K562 (cell line): ENCODE measurements around the gene USH2A. TPM values are rescaled to one million over a fixed set of nuclear protein-coding genes. Genes with fewer than 3 reads are reported as not detected.

Experiments used
- ATAC-seq: fragments of 200-7000 bp; cut with Tn5 transposase; 3 replicates; pipeline ENCODE4 v1.9.1; 2020; ENCODE audit warnings: moderate library complexity
- BruUV-seq: library from RNA; stranded (reverse); fragments of 400-500 nt; replicated peaks from 2 replicates; lab custom pipeline; 2021; lab: Mats Ljungman, UMichigan
- CTCF ChIA-PET: fragments of 300-600 bp; formaldehyde crosslinking; extraction: SDS; loops from one replicate; lab custom pipeline; 2021; ENCODE audit warnings: low intra/inter-chr PET ratio; lab: Yijun Ruan, JAX
- POLR2A ChIA-PET: fragments of 300-600, 350-650 bp; sonication (Branson Sonifier 250); formaldehyde crosslinking; extraction: SDS; loops from one replicate; lab custom pipeline; 2021; ENCODE audit warnings: antibody characterized with exemption, inconsistent platforms; lab: Yijun Ruan, JAX
- DNase-seq, 4 experiments: peaks; one replicate each; pipeline versions ENCODE4 v3.0.0 to v3.0.0-alpha.2; 2011 to 2018; ENCODE audit warnings: low spot score in 3 of 4, mixed read lengths in 3 of 4; ENCODE audit errors: extremely low read depth in 1 of 4
- FAIRE-seq: peaks from 2 replicates; lab custom pipeline; 2011; peaks lifted over from hg19 to GRCh38; lab: Jason Lieb, UNC
- H2AFZ ChIP-seq: 2 replicates; pipeline ENCODE4 v1.6.0; 2011; ENCODE audit warnings: low read depth, low read length, control low read depth, inconsistent platforms
- H3K27ac ChIP-seq: fragments of 200-600 bp; 3 replicates; pipeline ENCODE4 v1.8.0; 2011; ENCODE audit warnings: low read depth, mild to moderate bottlenecking, control low read depth, inconsistent platforms, low read length, moderate library complexity, mixed read lengths; ENCODE audit errors: extremely low read depth
- H3K27me3 ChIP-seq, 2 experiments: fragments of 300-600 bp in 1 of 2; 2 replicates in 1 of 2; 3 replicates in 1 of 2; pipeline versions ENCODE4 v1.6.0 to v1.8.0; 2011; ENCODE audit warnings: inconsistent platforms in 2 of 2, low read length in 2 of 2, mild to moderate bottlenecking in 1 of 2, mixed read lengths in 1 of 2, moderate library complexity in 1 of 2; ENCODE audit not compliant: control insufficient read depth in 2 of 2, insufficient read depth in 2 of 2
- H3K36me3 ChIP-seq: fragments of 300-600 bp; 3 replicates; pipeline ENCODE4 v1.8.0; 2011; ENCODE audit warnings: mild to moderate bottlenecking, low read length, inconsistent platforms; ENCODE audit not compliant: control insufficient read depth, insufficient read depth
- H3K4me1 ChIP-seq, 2 experiments: fragments of 200-600 bp in 1 of 2; replicated peaks in 1 of 2; 2 replicates in 1 of 2; 3 replicates in 1 of 2; pipeline versions ENCODE4 v1.5.1 to v1.8.0; 2011; ENCODE audit warnings: inconsistent platforms in 2 of 2, low read length in 2 of 2, mild to moderate bottlenecking in 1 of 2, mixed read lengths in 1 of 2, moderate library complexity in 1 of 2; ENCODE audit not compliant: control insufficient read depth in 2 of 2, insufficient read depth in 2 of 2
- H3K4me2 ChIP-seq: 2 replicates; pipeline ENCODE4 v1.6.1; 2011; ENCODE audit warnings: low read length, control low read depth, inconsistent platforms, mixed read lengths; ENCODE audit not compliant: insufficient read depth
- H3K4me3 ChIP-seq: fragments of 200-600 bp; sonication (generic), shearing (Covaris generic); 2 replicates; pipeline ENCODE4 v1.5.1; 2016; ENCODE audit warnings: control low read depth, inconsistent platforms
- H3K79me2 ChIP-seq: fragments of 200-600 bp; 3 replicates; pipeline ENCODE4 v1.8.0; 2011; ENCODE audit warnings: low read length, inconsistent platforms; ENCODE audit not compliant: control insufficient read depth, insufficient read depth
- H3K9ac ChIP-seq, 2 experiments: 2 replicates each; pipeline versions ENCODE4 v1.6.0 to v1.6.1; 2011; ENCODE audit warnings: low read depth in 2 of 2, low read length in 2 of 2, control low read depth in 1 of 2, inconsistent platforms in 1 of 2, mild to moderate bottlenecking in 1 of 2, mixed read lengths in 1 of 2; ENCODE audit not compliant: insufficient read depth in 1 of 2
- H3K9me1 ChIP-seq: one replicate; pipeline ENCODE4 v1.6.0; 2011; ENCODE audit warnings: inconsistent platforms, mild to moderate bottlenecking, low read length, moderate library complexity; ENCODE audit not compliant: control insufficient read depth, insufficient read depth
- H3K9me3 ChIP-seq: replicated peaks from 2 replicates; pipeline ENCODE4 v1.5.1; 2011; ENCODE audit warnings: low read depth, low read length, inconsistent platforms; ENCODE audit not compliant: control insufficient read depth, insufficient read depth
- H4K20me1 ChIP-seq: replicated peaks from 2 replicates; pipeline ENCODE4 v1.6.1; 2011; ENCODE audit warnings: low read length, inconsistent platforms, mixed read lengths; ENCODE audit not compliant: control insufficient read depth, insufficient read depth
- ASH1L ChIP-seq: fragments of 450-650 bp; IDR thresholded peaks from 2 replicates; pipeline ENCODE4 v1.6.1; 2018; ENCODE audit warnings: borderline replicate concordance, mild to moderate bottlenecking, low read depth; ENCODE audit not compliant: partially characterized antibody
- CCNT2 ChIP-seq: IDR thresholded peaks from 2 replicates; pipeline ENCODE4 v1.6.1; 2011; ENCODE audit warnings: borderline replicate concordance, low read depth, mild to moderate bottlenecking, moderate library complexity, mixed read lengths, low read length; ENCODE audit not compliant: insufficient read length; ENCODE audit errors: extremely low read depth
- ELF1 ChIP-seq: fragments of 200-800 bp; sonication (Bioruptor generic); IDR thresholded peaks from 2 replicates; pipeline ENCODE4 v1.6.1; 2016; ENCODE audit warnings: missing genetic modification characterization, missing compliant biosample characterization
- FOXK1 ChIP-seq: sonication (generic); formaldehyde crosslinking; IDR thresholded peaks from 2 replicates; pipeline ENCODE4 v1.8.0; 2022; ENCODE audit warnings: missing genetic modification reagents, mild to moderate bottlenecking, borderline replicate concordance
- HNRNPUL1 ChIP-seq: fragments of 200-400 bp; formaldehyde crosslinking; IDR thresholded peaks from 2 replicates; pipeline ENCODE4 v1.6.1; 2017; ENCODE audit warnings: low read length
- KDM5B ChIP-seq: fragments of 200-600 bp; sonication (generic); IDR thresholded peaks from 2 replicates; pipeline ENCODE4 v1.6.1; 2012; ENCODE audit warnings: low read depth, mild to moderate bottlenecking, moderate library complexity, low read length, control low read depth, inconsistent platforms; ENCODE audit not compliant: insufficient replicate concordance
- NONO ChIP-seq, 2 experiments: fragments of 200-400 bp in 1 of 2; fragments of 450-650 bp in 1 of 2; formaldehyde crosslinking in 1 of 2; IDR thresholded peaks; 2 replicates each; pipeline ENCODE4 v1.6.1; 2017; ENCODE audit warnings: low read depth in 2 of 2, mild to moderate bottlenecking in 2 of 2, moderate library complexity in 2 of 2, low read length in 1 of 2
- SMARCE1 ChIP-seq: fragments of 450-650 bp; IDR thresholded peaks from 2 replicates; pipeline ENCODE4 v1.7.1; 2016; ENCODE audit warnings: mild to moderate bottlenecking
- TFAP4 ChIP-seq: sonication (generic); formaldehyde crosslinking; IDR thresholded peaks from 2 replicates; pipeline ENCODE4 v1.8.0; 2022; ENCODE audit warnings: missing genetic modification reagents, mild to moderate bottlenecking, moderate library complexity, borderline replicate concordance
- TSHZ1 ChIP-seq: fragments of 250-450 bp; sonication (Bioruptor Pico); IDR thresholded peaks from 2 replicates; pipeline ENCODE4 v1.4.0; 2020; ENCODE audit warnings: mild to moderate bottlenecking, moderate library complexity
- ZEB2 ChIP-seq: fragments of 450-650 bp; IDR thresholded peaks from 2 replicates; pipeline ENCODE4 v1.6.1; 2016
- ZNF644 ChIP-seq: fragments of 200-800 bp; sonication (Bioruptor generic); IDR thresholded peaks from 2 replicates; pipeline ENCODE4 v1.6.1; 2016; ENCODE audit warnings: low read depth, missing genetic modification characterization, missing compliant biosample characterization
- ZNF655 ChIP-seq: fragments of 250-450 bp; sonication (Bioruptor Pico); IDR thresholded peaks from 2 replicates; pipeline ENCODE4 v1.5.0; 2021
- ZNF79 ChIP-seq: fragments of 250-450 bp; sonication (Bioruptor Pico); IDR thresholded peaks from 2 replicates; pipeline ENCODE4 v1.4.0; 2020; ENCODE audit warnings: low read depth, mild to moderate bottlenecking, moderate library complexity
- ZSCAN29 ChIP-seq: fragments of 450-650 bp; IDR thresholded peaks from 2 replicates; pipeline ENCODE4 v1.6.1; 2017
- WGBS: fragments of 100-300 bp; shearing (Covaris generic); methylation state at CpG from one replicate; pipeline ENCODE4 v1.1.6; 2016; ENCODE audit warnings: low coverage, mixed read lengths; ENCODE audit not compliant: insufficient coverage; ENCODE audit errors: missing lambda C conversion rate; 5-methylcytosine and 5-hydroxymethylcytosine counted together
- in situ Hi-C: fragments of 300-500 bp; cut with MboI; formaldehyde crosslinking; loops from 4 replicates; pipeline ENCODE4 v1.15.0; 2018; ENCODE audit warnings: inconsistent platforms, mixed read lengths
- intact Hi-C: fragments of 100-400 bp; cut with micrococcal nuclease; formaldehyde crosslinking; loops from 2 replicates; pipeline ENCODE4 v1.14.2; 2022
- polyA plus RNA-seq, 8 experiments: library from polyadenylated mRNA; depleted of rRNA in 4 of 8; stranded (reverse) in 5 of 8; unstranded in 3 of 8; fragments of >200 nt; fragmentation: Nextera tagmentation in 2 of 8; fragmentation: Illumina TruSeq in 1 of 8; extraction: Ambion mirVana in 2 of 8; extraction: Trizol in 1 of 8; gene quantifications; 2 replicates each; pipeline versions ENCODE4 v1.2.1 to v1.2.3, GENCODE V29; 2011 to 2014; ENCODE audit warnings: inconsistent platforms in 1 of 8, missing spikeins in 1 of 8
- total RNA-seq, 7 experiments: library from RNA; depleted of rRNA in 6 of 7; stranded (reverse); fragments of >200 nt in 6 of 7; fragmentation: Illumina TruSeq in 2 of 7; extraction: Trizol in 2 of 7; gene quantifications; 2 replicates each; pipeline versions ENCODE4 v1.2.1 to v1.2.3, GENCODE V29; 2011 to 2021; ENCODE audit warnings: low replicate concordance in 1 of 7

The USH2A gene
- total and polyA plus RNA-seq, 9 of the 15 experiments (the other 6 are each of a cell fraction or from before 2014, with no cell fraction given): under 0.01 TPM; not detected in 7

- Histone ChIP-seq H3K4me2 (no peak overlapping the region), H3K27me3 (no peaks in the 10 kb centered on the region), H3K4me3 (no peak overlapping the region), H3K79me2 (no peaks in the 10 kb centered on the region), H3K36me3 (no peaks in the 10 kb centered on the region), H3K4me1 (no peaks in the 10 kb centered on the region), H4K20me1 (no peaks in the 10 kb centered on the region), H3K9me3 (no peaks in the 10 kb centered on the region), H3K9ac (no peak overlapping the region), H2AFZ (no peak overlapping the region), H3K9me1 (no peaks in the 10 kb centered on the region), H3K27ac (no peak overlapping the region)
- ChIA-PET POLR2A (no interaction called here), CTCF (no interaction called here)
- intact Hi-C loops (no loop called here), in situ Hi-C loops (no loop called here)
- DNase-seq (no peak), ATAC-seq (no peak), FAIRE-seq (no peak)
- 0% methylated on average over 1 of the region's 1 CpG for WGBS
- no peak for TF ChIP-seq ZNF655 (CRISPR knock-in tag)
- TF ChIP-seq TSHZ1 (CRISPR knock-in tag): no peak
- no peak for TF ChIP-seq ZEB2
- TF ChIP-seq ELF1: no peak
- no peak for TF ChIP-seq CCNT2
- TF ChIP-seq TFAP4: no peak
- TF ChIP-seq ZSCAN29: no peak
- TF ChIP-seq ZNF79 (CRISPR knock-in tag): no peak
- TF ChIP-seq HNRNPUL1: no peak
- TF ChIP-seq ZNF644 (tag): no peak
- TF ChIP-seq NONO (IDR thresholded peaks at IDR 0.05; ENCODE audit: low read depth in 2 of 2, low read length in 1 of 2): no peak
- no peak for TF ChIP-seq KDM5B
- TF ChIP-seq FOXK1 (CRISPR knock-in tag): no peak
- TF ChIP-seq SMARCE1: no peak
- no peak for TF ChIP-seq ASH1L
- BruUV-seq: no TSS peak
Measured at GRCh38 chr1:216169351-216169750, 253.9 kb downstream of the USH2A start.
